Keratinocyte (primary cell): ENCODE results near the gene RAPGEFL1. TPM values are rescaled to one million over a fixed set of nuclear protein-coding genes. Genes with fewer than 3 reads are reported as not detected.

Experiments used
- DNase-seq: peaks from one replicate; pipeline ENCODE4 v3.0.0-alpha.2; 2011; ENCODE audit warnings: low read depth, missing footprints, low spot score
- FAIRE-seq: peaks from 2 replicates; lab custom pipeline; 2011; peaks lifted over from hg19 to GRCh38; lab: Jason Lieb, UNC
- H2AFZ ChIP-seq: 2 replicates; pipeline ENCODE4 v1.6.0; 2012; ENCODE audit warnings: low read length, control low read depth, inconsistent platforms; ENCODE audit not compliant: control insufficient read depth
- H3K27ac ChIP-seq: 2 replicates; pipeline ENCODE4 v1.5.1; 2011; ENCODE audit warnings: low read length; ENCODE audit not compliant: control insufficient read depth, insufficient read depth
- H3K27me3 ChIP-seq: 3 replicates; pipeline ENCODE4 v1.6.0; 2011; ENCODE audit warnings: low read length; ENCODE audit not compliant: control insufficient read depth, insufficient read depth; ENCODE audit errors: extremely low read depth
- H3K36me3 ChIP-seq, 2 experiments: 2 replicates in 1 of 2; 3 replicates in 1 of 2; pipeline ENCODE4 v1.5.1; 2011; ENCODE audit warnings: low read length in 2 of 2, mild to moderate bottlenecking in 1 of 2; ENCODE audit not compliant: control insufficient read depth in 2 of 2, insufficient read depth in 2 of 2; ENCODE audit errors: extremely low read depth in 1 of 2
- H3K4me1 ChIP-seq: 3 replicates; pipeline ENCODE4 v1.5.1; 2011; ENCODE audit warnings: low read length; ENCODE audit not compliant: control insufficient read depth, insufficient read depth; ENCODE audit errors: extremely low read depth
- H3K4me2 ChIP-seq: 3 replicates; pipeline ENCODE4 v1.6.0; 2011; ENCODE audit warnings: low read depth, low read length; ENCODE audit not compliant: control insufficient read depth, insufficient read depth; ENCODE audit errors: extremely low read depth
- H3K4me3 ChIP-seq, 3 experiments: fragments of 200-600 bp in 1 of 3; sonication (generic) in 1 of 3; 2 replicates in 2 of 3; 3 replicates in 1 of 3; pipeline ENCODE4 v1.5.1; 2011 to 2016; ENCODE audit warnings: low read length in 3 of 3, mild to moderate bottlenecking in 3 of 3, control low read depth in 2 of 3, inconsistent platforms in 1 of 3, low read depth in 1 of 3, mixed read lengths in 1 of 3, mixed run types in 1 of 3, moderate library complexity in 1 of 3; ENCODE audit not compliant: control insufficient read depth in 2 of 3, insufficient read depth in 2 of 3; ENCODE audit errors: extremely low read depth in 1 of 3
- H3K79me2 ChIP-seq: 2 replicates; pipeline ENCODE4 v1.6.0; 2012; ENCODE audit warnings: low read length; ENCODE audit not compliant: control insufficient read depth, insufficient read depth
- H3K9ac ChIP-seq: 3 replicates; pipeline ENCODE4 v1.6.0; 2011; ENCODE audit warnings: low read length; ENCODE audit not compliant: control insufficient read depth, insufficient read depth; ENCODE audit errors: extremely low read depth
- H3K9me1 ChIP-seq: 3 replicates; pipeline ENCODE4 v1.6.0; 2011; ENCODE audit warnings: low read length; ENCODE audit not compliant: control insufficient read depth, insufficient read depth; ENCODE audit errors: extremely low read depth
- H3K9me3 ChIP-seq: 2 replicates; pipeline ENCODE4 v1.5.1; 2012; ENCODE audit warnings: low read depth, low read length; ENCODE audit not compliant: control insufficient read depth
- H4K20me1 ChIP-seq: 3 replicates; pipeline ENCODE4 v1.6.0; 2011; ENCODE audit warnings: low read length; ENCODE audit not compliant: control insufficient read depth, insufficient read depth; ENCODE audit errors: extremely low read depth
- EZH2 ChIP-seq: IDR thresholded peaks from one replicate; pipeline ENCODE4 v1.6.1; 2012; ENCODE audit warnings: inconsistent platforms, mild to moderate bottlenecking, low read length, moderate library complexity
- dilution Hi-C: fragments of 300-500 bp; cut with MboI; formaldehyde crosslinking; loops from one replicate; pipeline ENCODE4 v1.7.0; 2020; ENCODE audit warnings: low sequenced_read_pairs; ENCODE audit not compliant: extremely low pct_ligation_motif_present
- polyA plus RNA-seq, 5 experiments: library from polyadenylated mRNA; depleted of rRNA in 3 of 5; stranded (reverse) in 3 of 5; stranded (forward) in 1 of 5; unstranded in 1 of 5; fragments of >200 nt; gene quantifications; 1 replicate in 1 of 5; 2 replicates in 3 of 5; 3 replicates in 1 of 5; pipeline versions ENCODE4 v1.2.1 to v1.2.3, GENCODE V29; 2011 to 2012; ENCODE audit warnings: missing spikeins in 2 of 5, low read depth in 1 of 5, low replicate concordance in 1 of 5
- TF ChIP-seq, protein P1 (sequence below), 3 experiments: IDR thresholded peaks in 1 of 3; conservative IDR thresholded peaks in 1 of 3; optimal IDR thresholded peaks in 1 of 3; 2 replicates in 2 of 3; 3 replicates in 1 of 3; pipeline versions ENCODE3 to v1.5.1; 2011; ENCODE audit warnings: low read length in 3 of 3, mild to moderate bottlenecking in 3 of 3, moderate library complexity in 2 of 3, control low read depth in 1 of 3, inconsistent platforms in 1 of 3; ENCODE audit not compliant: insufficient read depth in 2 of 3; ENCODE audit errors: extremely low read depth in 1 of 3

Gene RAPGEFL1
- polyA plus RNA-seq, 1 donor (not counting 4 experiments of a cell fraction or from before 2014, with no cell fraction given): 21.8 TPM

DNA sequence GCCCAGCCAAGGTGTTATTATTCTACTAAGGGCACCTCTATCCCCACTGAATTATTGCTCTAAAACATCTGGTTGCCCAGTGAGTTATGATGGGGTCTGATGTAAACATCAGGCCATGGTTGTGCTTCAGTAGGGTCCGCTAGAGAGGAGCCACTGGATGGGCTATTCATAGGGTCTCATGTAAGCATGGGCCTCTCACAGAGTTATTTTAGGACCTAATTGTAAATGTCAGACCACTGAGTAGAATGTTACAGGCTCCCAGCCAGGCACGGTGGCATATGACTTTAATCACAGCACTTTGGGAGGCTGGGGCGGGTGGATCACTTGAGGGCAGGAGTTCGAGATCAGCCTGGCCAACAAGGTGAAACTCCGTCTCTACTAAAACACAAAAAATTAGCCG is 5.3 kb downstream of the RAPGEFL1 start:
- Histone ChIP-seq H3K9me3 (no peaks in the 10 kb centered on the region), H4K20me1 (no peaks in the 10 kb centered on the region), H3K9ac (no peak overlapping the region), H3K36me3 (peaks cover 0 to 3% of the 10 kb centered on the region in 2 experiments), H3K27ac (no peak overlapping the region), H2AFZ (no peak overlapping the region), H3K79me2 (no peaks in the 10 kb centered on the region), H3K9me1 (no peaks in the 10 kb centered on the region), H3K27me3 (no peaks in the 10 kb centered on the region), H3K4me1 (peaks cover 31% of the 10 kb centered on the region), H3K4me3 (no peak overlapping the region), H3K4me2 (no peak overlapping the region)
- no peak for TF ChIP-seq EZH2
- TF ChIP-seq, protein P1, sequence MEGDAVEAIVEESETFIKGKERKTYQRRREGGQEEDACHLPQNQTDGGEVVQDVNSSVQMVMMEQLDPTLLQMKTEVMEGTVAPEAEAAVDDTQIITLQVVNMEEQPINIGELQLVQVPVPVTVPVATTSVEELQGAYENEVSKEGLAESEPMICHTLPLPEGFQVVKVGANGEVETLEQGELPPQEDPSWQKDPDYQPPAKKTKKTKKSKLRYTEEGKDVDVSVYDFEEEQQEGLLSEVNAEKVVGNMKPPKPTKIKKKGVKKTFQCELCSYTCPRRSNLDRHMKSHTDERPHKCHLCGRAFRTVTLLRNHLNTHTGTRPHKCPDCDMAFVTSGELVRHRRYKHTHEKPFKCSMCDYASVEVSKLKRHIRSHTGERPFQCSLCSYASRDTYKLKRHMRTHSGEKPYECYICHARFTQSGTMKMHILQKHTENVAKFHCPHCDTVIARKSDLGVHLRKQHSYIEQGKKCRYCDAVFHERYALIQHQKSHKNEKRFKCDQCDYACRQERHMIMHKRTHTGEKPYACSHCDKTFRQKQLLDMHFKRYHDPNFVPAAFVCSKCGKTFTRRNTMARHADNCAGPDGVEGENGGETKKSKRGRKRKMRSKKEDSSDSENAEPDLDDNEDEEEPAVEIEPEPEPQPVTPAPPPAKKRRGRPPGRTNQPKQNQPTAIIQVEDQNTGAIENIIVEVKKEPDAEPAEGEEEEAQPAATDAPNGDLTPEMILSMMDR (optimal IDR thresholded peaks at IDR 0.05 in 1 of 3, IDR thresholded peaks at IDR 0.05 in 1 of 3, conservative IDR thresholded peaks at IDR 0.05 in 1 of 3; ENCODE audit: extremely low read depth in 1 of 3, insufficient read depth in 2 of 3, low read length in 3 of 3): no peak
- FAIRE-seq (no peak), DNase-seq (no peak)
- dilution Hi-C loops: no loop called here

DNA sequence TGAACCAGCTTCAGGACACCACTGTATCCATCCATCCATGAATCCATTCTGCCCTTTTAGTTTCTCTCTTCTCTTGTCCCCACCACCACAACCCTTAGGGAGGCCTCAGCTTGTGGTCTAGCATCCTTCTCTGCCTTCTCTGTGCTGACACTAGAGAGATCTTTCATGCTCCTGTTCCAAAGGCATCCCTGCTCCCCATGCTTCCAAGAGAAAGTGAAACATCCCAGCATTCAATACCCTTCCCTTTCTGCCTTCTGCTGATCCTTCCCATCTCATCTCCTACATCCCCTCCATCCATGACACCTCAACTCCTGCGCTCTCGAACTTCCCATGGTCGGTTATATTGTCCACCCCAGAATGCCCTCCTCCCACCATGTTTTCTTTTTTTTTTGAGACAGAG is 10.0 kb downstream of the RAPGEFL1 start:
- dilution Hi-C loops: no loop called here
- H3K27me3 ChIP-seq: no peaks in the 10 kb centered on the region
- H3K79me2 ChIP-seq: no peaks in the 10 kb centered on the region
- peaks cover 4% of the 10 kb centered on the region for H3K4me1 ChIP-seq
- no peaks in the 10 kb centered on the region for H3K9me3 ChIP-seq
- H2AFZ ChIP-seq: no peak overlapping the region
- no peaks in the 10 kb centered on the region for H3K9me1 ChIP-seq
- TF ChIP-seq EZH2: no peak
- TF ChIP-seq, protein P1 (optimal IDR thresholded peaks at IDR 0.05 in 1 of 3, IDR thresholded peaks at IDR 0.05 in 1 of 3, conservative IDR thresholded peaks at IDR 0.05 in 1 of 3; ENCODE audit: extremely low read depth in 1 of 3, insufficient read depth in 2 of 3, low read length in 3 of 3): no peak
- no peak overlapping the region for H3K9ac ChIP-seq
- H3K27ac ChIP-seq: no peak overlapping the region
- no peaks in the 10 kb centered on the region for H4K20me1 ChIP-seq
- DNase-seq: no peak
- FAIRE-seq: no peak
- H3K36me3 ChIP-seq: peaks cover 8 to 10% of the 10 kb centered on the region in 2 experiments
- no peak overlapping the region for H3K4me3 ChIP-seq
- no peak overlapping the region for H3K4me2 ChIP-seq
